ENCODE results near the gene GJB5.

Gene GJB5

DNA sequence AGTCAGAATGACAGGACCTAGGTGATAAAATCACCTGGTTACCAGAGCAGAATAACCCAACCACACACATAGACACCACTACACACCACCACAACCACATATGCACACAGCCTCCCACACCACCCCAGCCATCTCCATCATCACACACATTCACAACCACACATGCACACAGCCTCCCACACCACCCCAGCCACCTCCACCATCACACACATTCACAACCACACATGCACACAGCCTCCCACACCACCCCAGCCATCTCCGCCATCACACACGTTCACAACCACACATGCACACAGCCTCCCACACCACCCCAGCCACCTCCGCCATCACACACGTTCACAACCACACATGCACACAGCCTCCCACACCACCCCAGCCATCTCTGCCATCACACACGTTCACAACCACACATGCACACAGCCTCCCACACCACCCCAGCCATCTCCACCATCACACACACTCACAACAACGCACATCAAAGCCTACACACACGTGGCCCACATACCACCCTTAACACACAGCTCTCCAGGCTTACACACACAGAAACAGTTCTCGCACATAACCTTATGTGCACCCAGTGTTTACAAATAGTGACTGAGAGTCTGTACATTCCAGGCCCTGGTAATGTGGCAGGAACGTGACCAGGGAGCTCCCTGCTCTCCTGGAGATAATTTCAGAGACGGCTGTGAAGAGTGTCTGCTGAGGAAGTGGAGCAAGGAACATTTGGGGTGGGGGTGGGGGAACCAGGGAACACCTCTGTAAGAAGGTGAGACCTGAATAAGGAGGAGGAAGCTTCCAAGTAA lies 22.9 kb downstream of the GJB5 start:
- DNase-seq: peak; percentile 33

GRCh38 chr1:34778381-34778780 lies 23.5 kb downstream of the GJB5 start:
- DNase-seq: peak; percentile 24

GRCh38 chr1:34779005-34779404 lies 24.2 kb downstream of the GJB5 start:
- no peak for DNase-seq

GRCh38 chr1:34779526-34779925 lies 24.7 kb downstream of the GJB5 start:
- no peak for DNase-seq

- DNase-seq: no peak
These were observed 25.1 kb downstream of the GJB5 start for GRCh38 chr1:34779962-34780361.

GRCh38 chr1:34780528-34780927 lies 25.7 kb downstream of the GJB5 start:
- no peak for DNase-seq

GRCh38 chr1:34781071-34781843 lies 26.4 kb downstream of the GJB5 start, which contains the start of gene GJB3:
TSS of gene GJB3 (plus strand) at chr1:34781214. CDS start at chr1:34784763, 3,549 bp downstream.
- no peak for DNase-seq

GRCh38 chr1:34781844-34782391 lies 27.1 kb downstream of the GJB5 start:
- no peak for DNase-seq

- no peak for DNase-seq
These were observed 29.9 kb downstream of the GJB5 start for GRCh38 chr1:34784751-34785221.

DNA sequence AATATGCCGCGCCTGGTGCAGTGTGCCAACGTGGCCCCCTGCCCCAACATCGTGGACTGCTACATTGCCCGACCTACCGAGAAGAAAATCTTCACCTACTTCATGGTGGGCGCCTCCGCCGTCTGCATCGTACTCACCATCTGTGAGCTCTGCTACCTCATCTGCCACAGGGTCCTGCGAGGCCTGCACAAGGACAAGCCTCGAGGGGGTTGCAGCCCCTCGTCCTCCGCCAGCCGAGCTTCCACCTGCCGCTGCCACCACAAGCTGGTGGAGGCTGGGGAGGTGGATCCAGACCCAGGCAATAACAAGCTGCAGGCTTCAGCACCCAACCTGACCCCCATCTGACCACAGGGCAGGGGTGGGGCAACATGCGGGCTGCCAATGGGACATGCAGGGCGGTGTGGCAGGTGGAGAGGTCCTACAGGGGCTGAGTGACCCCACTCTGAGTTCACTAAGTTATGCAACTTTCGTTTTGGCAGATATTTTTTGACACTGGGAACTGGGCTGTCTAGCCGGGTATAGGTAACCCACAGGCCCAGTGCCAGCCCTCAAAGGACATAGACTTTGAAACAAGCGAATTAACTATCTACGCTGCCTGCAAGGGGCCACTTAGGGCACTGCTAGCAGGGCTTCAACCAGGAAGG lies 30.5 kb downstream of the GJB5 start:
- DNase-seq: no peak

- no peak for DNase-seq
These were observed 31.1 kb downstream of the GJB5 start for GRCh38 chr1:34785875-34786470.

- DNase-seq: peak; percentile 82
These were observed 31.9 kb downstream of the GJB5 start for GRCh38 chr1:34786521-34787325.

DNA sequence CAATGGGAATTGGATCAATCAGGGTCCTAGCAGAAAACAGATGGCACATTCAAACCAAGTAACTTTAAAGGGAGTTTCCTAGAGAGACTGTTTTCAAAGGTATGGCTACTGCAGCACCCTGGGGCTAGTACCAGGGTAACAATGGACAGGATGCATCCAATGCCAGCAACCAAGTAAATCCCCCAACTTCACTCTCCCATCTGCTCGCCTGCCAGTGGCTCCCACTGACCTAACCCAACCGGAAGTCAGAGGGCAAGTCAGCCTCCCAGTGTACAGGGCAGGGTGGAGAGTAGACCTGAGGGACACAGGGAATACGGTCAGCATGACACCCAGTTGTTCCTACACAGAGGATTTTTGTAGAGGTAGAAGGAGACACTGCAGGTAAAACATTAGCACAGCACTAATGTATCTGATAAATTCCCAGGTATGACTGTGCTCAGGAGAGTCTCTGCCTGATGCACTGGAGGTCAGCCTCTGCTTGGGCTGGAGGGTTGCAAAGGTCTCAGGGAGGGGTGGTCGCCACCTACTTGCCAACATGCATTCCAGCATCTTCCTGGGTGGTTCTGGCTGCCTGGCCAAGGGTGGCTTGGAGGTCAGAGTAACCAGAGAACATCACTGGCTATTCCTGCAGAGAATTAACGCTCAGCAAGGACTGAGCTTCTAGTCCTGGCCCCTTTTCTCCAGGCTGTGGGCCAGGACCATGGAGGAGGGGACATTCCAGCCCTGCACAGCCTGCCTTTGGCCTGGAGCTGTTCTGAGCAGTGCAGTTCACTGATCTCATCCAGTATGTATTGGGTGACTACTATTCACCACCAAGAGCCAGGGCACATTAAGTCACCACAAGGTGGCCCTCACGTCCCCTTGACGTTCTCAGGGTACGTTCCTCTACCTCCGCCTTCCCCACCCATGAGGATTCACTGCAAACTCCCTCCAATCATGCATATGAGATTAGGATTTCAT lies 32.9 kb downstream of the GJB5 start:
- DNase-seq: no peak

DNA sequence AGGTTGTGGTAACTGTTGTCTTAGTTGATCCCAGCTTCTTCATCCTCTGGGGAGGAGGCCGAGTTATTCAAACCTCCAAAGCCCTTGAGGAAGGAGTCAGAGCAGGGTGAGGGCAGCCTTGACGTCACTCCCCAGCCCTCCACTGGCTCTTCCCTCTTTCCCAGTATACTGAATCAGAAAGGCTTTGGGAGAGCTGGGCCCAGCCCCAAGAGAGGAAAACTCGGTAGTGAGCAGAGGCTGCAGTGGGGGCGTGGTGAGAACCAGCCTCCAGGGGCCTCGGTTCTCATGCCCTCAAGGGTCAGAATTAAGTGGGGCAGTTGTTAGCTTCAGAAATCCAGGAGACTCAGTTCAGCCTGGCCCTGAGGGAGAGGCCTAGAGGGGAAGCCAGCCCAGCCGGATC lies 36.1 kb downstream of the GJB5 start:
- no peak for DNase-seq

DNA sequence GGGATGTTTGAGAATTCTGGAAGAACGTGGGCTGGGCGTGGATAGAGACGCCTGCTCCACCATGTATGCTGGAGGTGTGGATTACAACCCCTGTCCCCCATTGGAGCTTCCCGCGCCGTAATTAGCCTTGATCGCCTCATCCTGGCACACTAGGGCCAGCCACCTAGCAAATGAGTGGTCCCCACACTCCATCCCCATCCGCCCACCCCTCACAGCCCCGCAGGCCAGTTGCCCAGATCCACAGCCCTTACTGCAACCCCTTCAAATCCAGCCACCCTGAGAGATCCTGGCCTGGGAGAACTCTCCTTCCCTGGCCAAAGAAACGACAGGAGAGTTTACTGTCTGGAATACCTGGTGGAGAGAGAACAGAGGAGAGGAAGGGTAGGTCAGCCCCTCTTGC lies 37.6 kb downstream of the GJB5 start:
- DNase-seq: no peak

DNA sequence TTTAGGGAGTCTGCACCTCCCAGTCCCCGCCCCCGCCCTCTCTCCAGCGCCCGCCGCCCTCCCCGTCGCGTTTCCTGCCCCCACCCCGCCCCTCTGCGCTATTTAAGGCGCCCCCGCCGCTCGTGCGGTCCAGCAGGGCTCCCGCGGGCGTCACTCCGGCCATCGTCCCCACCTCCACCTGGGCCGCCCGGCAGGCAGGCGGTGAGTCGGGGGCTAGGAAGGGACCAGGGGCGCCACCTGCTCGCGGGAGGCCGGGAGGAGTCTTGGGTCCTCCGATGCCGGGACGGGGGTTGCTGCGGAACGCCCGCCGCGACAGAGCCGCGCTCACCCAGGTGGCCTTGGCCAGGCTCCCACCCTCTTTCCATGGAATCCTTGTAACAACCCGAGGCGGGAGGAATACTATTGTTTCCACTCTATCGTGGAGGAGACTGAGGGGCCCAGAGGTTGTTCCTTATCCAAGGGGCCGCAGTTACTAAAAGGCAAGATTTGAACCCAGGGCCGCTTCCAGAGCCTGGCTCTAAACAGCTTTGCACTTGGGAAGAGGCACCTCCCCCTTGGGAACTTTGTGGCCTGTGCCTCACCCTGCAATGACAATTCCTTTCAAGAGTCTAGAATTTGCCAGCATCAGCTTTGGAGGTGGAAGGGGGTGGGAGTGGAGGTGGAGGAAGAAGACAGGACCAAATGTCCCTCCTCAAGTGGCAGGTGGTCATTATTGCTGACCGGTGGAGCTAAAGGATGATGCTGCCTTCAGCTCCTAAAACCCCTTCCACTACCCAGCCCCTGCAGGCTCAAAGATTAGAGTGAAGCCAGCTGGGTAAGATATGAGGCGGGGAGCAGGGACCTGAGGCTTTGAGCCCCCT lies 38.3 kb downstream of the GJB5 start, which contains the start of gene GJA4:
TSS of gene GJA4 (plus strand) at position 132 of the 860 bp plus-strand sequence. CDS start 1,215 bp downstream, outside the sequence.
- DNase-seq: no peak

- no peak for DNase-seq
These were observed 39.3 kb downstream of the GJB5 start for GRCh38 chr1:34794001-34794789.

DNA sequence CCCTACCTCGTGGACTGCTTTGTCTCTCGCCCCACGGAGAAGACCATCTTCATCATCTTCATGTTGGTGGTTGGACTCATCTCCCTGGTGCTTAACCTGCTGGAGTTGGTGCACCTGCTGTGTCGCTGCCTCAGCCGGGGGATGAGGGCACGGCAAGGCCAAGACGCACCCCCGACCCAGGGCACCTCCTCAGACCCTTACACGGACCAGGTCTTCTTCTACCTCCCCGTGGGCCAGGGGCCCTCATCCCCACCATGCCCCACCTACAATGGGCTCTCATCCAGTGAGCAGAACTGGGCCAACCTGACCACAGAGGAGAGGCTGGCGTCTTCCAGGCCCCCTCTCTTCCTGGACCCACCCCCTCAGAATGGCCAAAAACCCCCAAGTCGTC lies 39.9 kb downstream of the GJB5 start:
- DNase-seq: no peak

- DNase-seq: no peak
These were observed 41.1 kb downstream of the GJB5 start for GRCh38 chr1:34795916-34796315.
